GM12878 (cell line): ENCODE data around the gene CD48. TPM values are rescaled to one million over a fixed set of nuclear protein-coding genes. Genes with fewer than 3 reads are reported as not detected.
"Not testable (repeated sequence)": the region's sequence is repeated elsewhere in the genome, so short reads cannot be mapped to it uniquely, and the experiment has no call there.

Experiments used
- ATAC-seq: fragments of 200-7000 bp; cut with Tn5 transposase; 3 replicates; pipeline ENCODE4 v1.9.1; 2020; ENCODE audit warnings: mild to moderate bottlenecking, moderate library complexity
- BruUV-seq: library from RNA; stranded (reverse); fragments of 400-500 nt; replicated peaks from 2 replicates; lab custom pipeline; 2021; lab: Mats Ljungman, UMichigan
- CTCF ChIA-PET: fragments of 300-600 bp; sonication (Branson Sonifier 250); formaldehyde crosslinking; extraction: SDS; loops from one replicate; lab custom pipeline; 2021; ENCODE audit warnings: inconsistent platforms; lab: Yijun Ruan, JAX
- POLR2A ChIA-PET: fragments of 350-600 bp; formaldehyde crosslinking; extraction: SDS; loops from one replicate; lab custom pipeline; 2021; ENCODE audit warnings: inconsistent platforms; lab: Charles Lee
- RAD21 ChIA-PET: fragments of 300-600 bp; sonication (Branson Sonifier 250); formaldehyde crosslinking; loops from one replicate; lab custom pipeline; 2023; ENCODE audit warnings: antibody characterized with exemption; ENCODE audit not compliant: unreplicated experiment; lab: Charles Lee
- SMC1A ChIA-PET: fragments of 300-600 bp; sonication (Branson Sonifier 250); formaldehyde crosslinking; loops from one replicate; lab custom pipeline; 2023; ENCODE audit not compliant: unreplicated experiment, uncharacterized antibody; lab: Charles Lee
- DNase-seq: peaks from one replicate; pipeline ENCODE4 v3.0.0-alpha.2; 2011; ENCODE audit warnings: low read depth, low spot score
- FAIRE-seq: peaks from 3 replicates; lab custom pipeline; 2011; peaks lifted over from hg19 to GRCh38; lab: Jason Lieb, UNC
- H2AFZ ChIP-seq: 2 replicates; pipeline ENCODE4 v1.6.0; 2011; ENCODE audit warnings: low read depth, low read length, control low read depth; ENCODE audit not compliant: control insufficient read depth
- H3K27ac ChIP-seq: 2 replicates; pipeline ENCODE4 v1.5.1; 2011; ENCODE audit warnings: control low read depth; ENCODE audit not compliant: control insufficient read depth, insufficient read depth
- H3K27me3 ChIP-seq, 2 experiments: replicated peaks in 1 of 2; 2 replicates each; pipeline versions ENCODE4 v1.6.0 to v1.6.1; 2011; ENCODE audit warnings: low read length in 1 of 2; ENCODE audit not compliant: control insufficient read depth in 2 of 2, insufficient read depth in 2 of 2
- H3K36me3 ChIP-seq, 2 experiments: 2 replicates each; pipeline ENCODE4 v1.5.1; 2011; ENCODE audit warnings: low read length in 1 of 2; ENCODE audit not compliant: control insufficient read depth in 2 of 2, insufficient read depth in 2 of 2
- H3K4me1 ChIP-seq: 2 replicates; pipeline ENCODE4 v1.6.1; 2011; ENCODE audit warnings: mild to moderate bottlenecking, low read length, moderate library complexity, mixed read lengths; ENCODE audit not compliant: control insufficient read depth, insufficient read depth
- H3K4me2 ChIP-seq: 2 replicates; pipeline ENCODE4 v1.6.0; 2011; ENCODE audit warnings: control low read depth; ENCODE audit not compliant: control insufficient read depth, insufficient read depth
- H3K4me3 ChIP-seq: fragments of 200-600 bp; sonication (generic); 2 replicates; pipeline ENCODE4 v1.5.1; 2016
- H3K79me2 ChIP-seq: 2 replicates; pipeline ENCODE4 v1.6.0; 2011; ENCODE audit warnings: low read length; ENCODE audit not compliant: control insufficient read depth, insufficient read depth
- H3K9ac ChIP-seq: 2 replicates; pipeline ENCODE4 v1.8.0; 2011; ENCODE audit warnings: low read length, control low read depth, mixed read lengths; ENCODE audit not compliant: control insufficient read depth, insufficient read depth
- H3K9me3 ChIP-seq: replicated peaks from 3 replicates; pipeline ENCODE4 v1.5.1; 2011; ENCODE audit warnings: mild to moderate bottlenecking, low read length; ENCODE audit not compliant: control insufficient read depth, insufficient read depth
- H4K20me1 ChIP-seq: 2 replicates; pipeline ENCODE4 v1.6.0; 2011; ENCODE audit not compliant: control insufficient read depth, insufficient read depth
- CTCF ChIP-seq, 3 experiments: IDR thresholded peaks in 2 of 3; conservative IDR thresholded peaks in 1 of 3; 2 replicates each; pipeline ENCODE4 v1.5.1; 2011; ENCODE audit warnings: low read depth in 3 of 3, low read length in 3 of 3, mild to moderate bottlenecking in 3 of 3, control low read depth in 2 of 3, moderate library complexity in 2 of 3, inconsistent platforms in 1 of 3, mixed read lengths in 1 of 3; ENCODE audit not compliant: control insufficient read depth in 2 of 3, insufficient read depth in 1 of 3; ENCODE audit errors: extremely low read depth in 1 of 3
- EED ChIP-seq: sonication (generic); IDR thresholded peaks from 2 replicates; pipeline ENCODE4 v1.6.1; 2016; ENCODE audit warnings: antibody characterized with exemption, low read depth
- MEF2B ChIP-seq: fragments of 450-650 bp; IDR thresholded peaks from 2 replicates; pipeline ENCODE4 v1.6.1; 2018; ENCODE audit warnings: mild to moderate bottlenecking, moderate library complexity; ENCODE audit not compliant: partially characterized antibody, poor library complexity, severe bottlenecking
- NBN ChIP-seq: fragments of 450-650 bp; IDR thresholded peaks from 2 replicates; pipeline ENCODE4 v1.6.1; 2016
- POLR2A ChIP-seq: IDR thresholded peaks from 2 replicates; pipeline ENCODE4 v1.6.1; 2011; ENCODE audit warnings: low read depth, mild to moderate bottlenecking, low read length
- SUZ12 ChIP-seq: fragments of 200-600 bp; sonication (generic); IDR thresholded peaks from one replicate; pipeline ENCODE4 v1.6.1; 2018; ENCODE audit warnings: antibody characterized with exemption, mild to moderate bottlenecking; ENCODE audit not compliant: unreplicated experiment
- ZNF687 ChIP-seq: fragments of 450-650 bp; IDR thresholded peaks from 2 replicates; pipeline ENCODE4 v1.6.1; 2017; ENCODE audit warnings: mild to moderate bottlenecking, moderate library complexity
- WGBS: methylation state at CpG from one replicate; pipeline ENCODE4 v1.1.6; 2016; ENCODE audit warnings: low lambda C conversion rate; ENCODE audit not compliant: insufficient replicate concordance, insufficient coverage; ENCODE audit errors: missing lambda C conversion rate; 5-methylcytosine and 5-hydroxymethylcytosine counted together
- in situ Hi-C: fragments of 300-500 bp; cut with MboI; formaldehyde crosslinking; loops from 9 replicates; pipeline ENCODE4 v1.14.3; 2018; ENCODE audit warnings: mixed read lengths
- intact Hi-C: fragments of 100-400 bp; cut with micrococcal nuclease; formaldehyde crosslinking; loops from one replicate; pipeline ENCODE4 v1.14.2; 2022; ENCODE audit not compliant: unreplicated experiment
- polyA plus RNA-seq, 11 experiments: library from polyadenylated mRNA; depleted of rRNA in 4 of 11; unstranded in 6 of 11; stranded (reverse) in 5 of 11; fragments of >200 nt; fragmentation: Nextera tagmentation in 4 of 11; fragmentation: Illumina TruSeq in 1 of 11; extraction: Ambion mirVana in 4 of 11; extraction: Trizol in 1 of 11; gene quantifications; 1 replicate in 1 of 11; 2 replicates in 10 of 11; pipeline versions ENCODE4 v1.2.1 to v1.2.3, GENCODE V29; 2011 to 2016; ENCODE audit warnings: inconsistent platforms in 2 of 11, missing spikeins in 2 of 11, low read depth in 1 of 11
- total RNA-seq, 4 experiments: library from RNA; depleted of rRNA in 3 of 4; stranded (reverse); fragments of >200 nt in 3 of 4; fragmentation: Illumina TruSeq in 1 of 4; extraction: Trizol in 1 of 4; gene quantifications; 2 replicates each; pipeline versions ENCODE4 v1.2.1 to v1.2.3, GENCODE V29; 2013 to 2021

The CD48 gene
- total and polyA plus RNA-seq, 10 of the 15 experiments (the other 5 are each of a cell fraction or from before 2014, with no cell fraction given), result 302 to 1,315 (median 430) TPM

DNA sequence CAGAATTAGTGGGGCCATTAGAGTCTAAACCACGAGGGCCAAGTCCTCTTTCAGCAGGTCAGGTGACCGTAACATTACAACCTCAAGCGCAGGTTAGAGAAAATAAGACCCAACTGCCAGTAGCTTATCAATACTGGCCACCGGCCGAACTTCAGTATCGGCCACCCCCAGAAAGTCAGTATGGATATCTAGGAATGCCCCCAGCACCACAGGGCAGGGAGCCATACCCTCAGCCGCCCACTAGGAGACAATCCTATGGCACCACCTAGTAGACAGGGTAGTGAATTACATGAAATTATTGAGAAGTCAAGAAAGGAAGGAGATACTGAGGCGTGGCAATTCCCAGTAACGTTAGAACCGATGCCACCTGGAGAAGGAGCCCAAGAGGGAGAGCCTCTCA lies 19.2 kb downstream of the CD48 start:
- H3K4me1 ChIP-seq, H3K4me2 ChIP-seq, FAIRE-seq, H3K27ac ChIP-seq, DNase-seq, H3K9me3 ChIP-seq, ATAC-seq, H2AFZ ChIP-seq, intact Hi-C loops, H3K27me3 ChIP-seq, H3K9ac ChIP-seq, H3K4me3 ChIP-seq, in situ Hi-C loops, H4K20me1 ChIP-seq, BruUV-seq: not testable (repeated sequence)
- ChIA-PET POLR2A (interaction anchor here (0.9 to 1.0 kb wide), 2 partner anchors 18 to 78 kb away, joined by 3 to 5 read pairs; no protein-coding TSS in a partner anchor), SMC1A (interaction anchor here (0.7 to 1.4 kb wide), 4 partner anchors 14 to 52 kb away, joined by 3 to 4 read pairs (median 3); no protein-coding TSS in a partner anchor), CTCF (interaction anchor here (0.9 to 1.5 kb wide), 6 partner anchors 8 to 56 kb away, joined by 3 to 5 read pairs (median 4); no protein-coding TSS in a partner anchor), RAD21 (interaction anchor here (1.1 kb wide), 1 partner anchor 15 kb away, joined by 3 read pairs; no protein-coding TSS in a partner anchor)
- TF ChIP-seq CTCF (IDR thresholded peaks at IDR 0.05 in 2 of 3, conservative IDR thresholded peaks at IDR 0.05 in 1 of 3; ENCODE audit: control insufficient read depth in 2 of 3, extremely low read depth in 1 of 3, insufficient read depth in 1 of 3, low read depth in 3 of 3, low read length in 3 of 3), result peak in 1 of 3 experiments; percentile 18; a peak in 2 of 6 replicates
- WGBS, result 91% methylated on average over 10 of the region's 10 CpGs
- peaks cover 65% of the 10 kb centered on the region for H3K79me2 ChIP-seq
- peaks cover 5 to 15% of the 10 kb centered on the region in 2 experiments for H3K36me3 ChIP-seq

DNA sequence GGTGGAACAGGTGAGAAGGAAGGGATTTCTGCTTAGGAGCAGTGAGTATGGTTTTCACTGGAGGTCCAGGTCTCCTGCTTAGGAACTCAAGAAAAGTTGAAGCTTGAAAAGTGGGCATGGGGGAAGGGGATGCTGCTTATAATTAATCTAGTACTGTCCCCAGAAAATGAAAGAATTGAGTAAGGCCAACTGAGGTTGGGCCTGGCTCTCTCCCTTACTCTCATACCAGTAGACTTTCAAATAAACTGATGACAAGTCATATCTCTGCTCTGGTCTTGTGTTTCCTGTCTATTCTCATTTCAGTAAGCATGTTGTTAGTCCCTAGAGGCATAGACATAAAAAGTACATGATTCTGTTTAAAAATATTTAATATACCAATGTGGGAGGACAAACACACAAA lies 26.4 kb downstream of the CD48 start:
- DNase-seq (no peak), FAIRE-seq (no peak), ATAC-seq (peak; percentile 34)
- Histone ChIP-seq H3K4me2 (peak overlapping the region; percentile 7; the same call in 1 of the 2 replicates), H3K9me3 (no peaks in the 10 kb centered on the region; the same call in 2 of the 3 replicates), H4K20me1 (peaks cover 4% of the 10 kb centered on the region), H3K27ac (peak overlapping the region; percentile 62), H3K4me3 (no peak overlapping the region), H2AFZ (no peak overlapping the region), H3K27me3 (no peaks in the 10 kb centered on the region), H3K36me3 (peaks cover 31 to 51% of the 10 kb centered on the region in 2 experiments), H3K9ac (peak overlapping the region; percentile 10), H3K79me2 (peaks cover 78% of the 10 kb centered on the region), H3K4me1 (peaks cover 33% of the 10 kb centered on the region)
- in situ Hi-C loops, result no loop called here
- RAD21 ChIA-PET, result interaction anchor here (0.6 to 3.8 kb wide), 5 partner anchors 23 to 96 kb away, joined by 3 to 25 read pairs (median 5); no protein-coding TSS in a partner anchor
- CTCF ChIA-PET, result interaction anchor here (0.6 to 9.8 kb wide), 10 partner anchors 9 to 200 kb away, joined by 3 to 95 read pairs (median 4); no protein-coding TSS in a partner anchor
- SMC1A ChIA-PET, result interaction anchor here (0.6 to 7.6 kb wide), 8 partner anchors 11 to 269 kb away, joined by 3 to 70 read pairs (median 20); partner anchors contain the start of genes CD48 and ITLN2
- no TSS peak for BruUV-seq
- intact Hi-C loops, result no loop called here
- POLR2A ChIA-PET, result interaction anchor here (1.0 to 1.6 kb wide), 3 partner anchors 19 to 83 kb away, joined by 4 to 7 read pairs (median 7); no protein-coding TSS in a partner anchor
- TF ChIP-seq MEF2B (peak; percentile 59), ZNF687 (0 out of 2 replicates have a peak, but pooled peaks have one; percentile 27), EED (no peak), SUZ12 (no peak), POLR2A (no peak), NBN (no peak)
